Measurements from ENCODE around the gene TRIM68.

GRCh38 chr11:4605057-4605456 lies 3.0 kb downstream of the TRIM68 start:
- TF ChIP-seq CTCF (IDR thresholded peaks at IDR 0.05) (no peak), CREB1 (CRISPR knock-in tag; IDR thresholded peaks at IDR 0.05) (no peak), SMAD4 (CRISPR knock-in tag; IDR thresholded peaks at IDR 0.05) (no peak), NR2C2 (CRISPR knock-in tag; IDR thresholded peaks at IDR 0.05) (no peak), TCF7 (CRISPR knock-in tag; IDR thresholded peaks at IDR 0.05; ENCODE audit: low read depth) (no peak)
- TF ChIP-seq, protein P1, sequence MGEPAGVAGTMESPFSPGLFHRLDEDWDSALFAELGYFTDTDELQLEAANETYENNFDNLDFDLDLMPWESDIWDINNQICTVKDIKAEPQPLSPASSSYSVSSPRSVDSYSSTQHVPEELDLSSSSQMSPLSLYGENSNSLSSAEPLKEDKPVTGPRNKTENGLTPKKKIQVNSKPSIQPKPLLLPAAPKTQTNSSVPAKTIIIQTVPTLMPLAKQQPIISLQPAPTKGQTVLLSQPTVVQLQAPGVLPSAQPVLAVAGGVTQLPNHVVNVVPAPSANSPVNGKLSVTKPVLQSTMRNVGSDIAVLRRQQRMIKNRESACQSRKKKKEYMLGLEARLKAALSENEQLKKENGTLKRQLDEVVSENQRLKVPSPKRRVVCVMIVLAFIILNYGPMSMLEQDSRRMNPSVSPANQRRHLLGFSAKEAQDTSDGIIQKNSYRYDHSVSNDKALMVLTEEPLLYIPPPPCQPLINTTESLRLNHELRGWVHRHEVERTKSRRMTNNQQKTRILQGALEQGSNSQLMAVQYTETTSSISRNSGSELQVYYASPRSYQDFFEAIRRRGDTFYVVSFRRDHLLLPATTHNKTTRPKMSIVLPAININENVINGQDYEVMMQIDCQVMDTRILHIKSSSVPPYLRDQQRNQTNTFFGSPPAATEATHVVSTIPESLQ (CRISPR knock-in tag; IDR thresholded peaks at IDR 0.05): no peak
- TF ChIP-seq, protein P2, sequence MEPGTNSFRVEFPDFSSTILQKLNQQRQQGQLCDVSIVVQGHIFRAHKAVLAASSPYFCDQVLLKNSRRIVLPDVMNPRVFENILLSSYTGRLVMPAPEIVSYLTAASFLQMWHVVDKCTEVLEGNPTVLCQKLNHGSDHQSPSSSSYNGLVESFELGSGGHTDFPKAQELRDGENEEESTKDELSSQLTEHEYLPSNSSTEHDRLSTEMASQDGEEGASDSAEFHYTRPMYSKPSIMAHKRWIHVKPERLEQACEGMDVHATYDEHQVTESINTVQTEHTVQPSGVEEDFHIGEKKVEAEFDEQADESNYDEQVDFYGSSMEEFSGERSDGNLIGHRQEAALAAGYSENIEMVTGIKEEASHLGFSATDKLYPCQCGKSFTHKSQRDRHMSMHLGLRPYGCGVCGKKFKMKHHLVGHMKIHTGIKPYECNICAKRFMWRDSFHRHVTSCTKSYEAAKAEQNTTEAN (CRISPR knock-in tag; IDR thresholded peaks at IDR 0.05): no peak
- TF ChIP-seq, protein P3, sequence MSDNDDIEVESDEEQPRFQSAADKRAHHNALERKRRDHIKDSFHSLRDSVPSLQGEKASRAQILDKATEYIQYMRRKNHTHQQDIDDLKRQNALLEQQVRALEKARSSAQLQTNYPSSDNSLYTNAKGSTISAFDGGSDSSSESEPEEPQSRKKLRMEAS (CRISPR knock-in tag; IDR thresholded peaks at IDR 0.05): no peak

Data from WTC11 (cell line).